Panc1 (cell line): ENCODE data around the gene ZNF547. TPM values are rescaled to one million over a fixed set of nuclear protein-coding genes. Genes with fewer than 3 reads are reported as not detected.

ENCODE experiments used
- ATAC-seq: fragments of 200-7000 bp; cut with Tn5 transposase; 2 replicates; pipeline ENCODE4 v1.9.1; 2020; ENCODE audit warnings: mild to moderate bottlenecking, moderate library complexity
- BruUV-seq: library from RNA; stranded (reverse); fragments of 400-500 nt; replicated peaks from 2 replicates; lab custom pipeline; 2021; lab: Mats Ljungman, UMichigan
- CTCF ChIA-PET: fragments of 300-600 bp; sonication (Branson Sonifier 250); formaldehyde crosslinking; loops from one replicate; lab custom pipeline; 2022; ENCODE audit warnings: antibody characterized with exemption; lab: Charles Lee
- POLR2A ChIA-PET: fragments of 300-600 bp; sonication (Branson Sonifier 250); formaldehyde crosslinking; loops from one replicate; lab custom pipeline; 2022; ENCODE audit warnings: antibody characterized with exemption; lab: Charles Lee
- DNase-seq: peaks from one replicate; pipeline ENCODE4 v3.0.0-alpha.2; 2010; ENCODE audit warnings: low read depth, low spot score
- H3K27ac ChIP-seq: 2 replicates; pipeline ENCODE4 v1.5.1; 2011; ENCODE audit warnings: mild to moderate bottlenecking, low read length, inconsistent platforms
- H3K27me3 ChIP-seq: fragments of 200-500 bp; sonication (Bioruptor generic); 2 replicates; pipeline ENCODE4 v1.6.0; 2014; ENCODE audit warnings: low read length, inconsistent platforms; ENCODE audit not compliant: control insufficient read depth, insufficient read depth
- H3K36me3 ChIP-seq: fragments of 200-500 bp; sonication (Bioruptor generic); 2 replicates; pipeline ENCODE4 v1.5.1; 2014; ENCODE audit warnings: inconsistent platforms, mild to moderate bottlenecking, low read length, moderate library complexity; ENCODE audit not compliant: control insufficient read depth, insufficient read depth
- H3K4me1 ChIP-seq: 2 replicates; pipeline ENCODE4 v1.5.1; 2011; ENCODE audit warnings: inconsistent platforms, mild to moderate bottlenecking, low read length, moderate library complexity; ENCODE audit not compliant: control insufficient read depth, insufficient read depth
- H3K4me3 ChIP-seq, 2 experiments: 2 replicates each; pipeline ENCODE4 v1.5.1; 2011 to 2012; ENCODE audit warnings: low read depth in 2 of 2, low read length in 2 of 2, mild to moderate bottlenecking in 2 of 2, inconsistent platforms in 1 of 2, moderate library complexity in 1 of 2
- H3K9me3 ChIP-seq: fragments of 200-500 bp; sonication (Bioruptor generic); 2 replicates; pipeline ENCODE4 v1.5.1; 2014; ENCODE audit warnings: low read depth, mild to moderate bottlenecking, inconsistent platforms, low read length, moderate library complexity; ENCODE audit not compliant: control insufficient read depth, insufficient read depth
- CTCF ChIP-seq: fragments of 450-650 bp; IDR thresholded peaks from 2 replicates; pipeline ENCODE4 v1.5.1; 2017; ENCODE audit warnings: mild to moderate bottlenecking
- POLR2AphosphoS5 ChIP-seq: IDR thresholded peaks from 2 replicates; pipeline ENCODE4 v1.6.1; 2012; ENCODE audit warnings: mild to moderate bottlenecking, low read depth, low read length, moderate library complexity
- REST ChIP-seq, 2 experiments: IDR thresholded peaks; 2 replicates each; pipeline ENCODE4 v1.6.1; 2011 to 2012; ENCODE audit warnings: low read depth in 2 of 2, control low read depth in 1 of 2, low read length in 1 of 2, mild to moderate bottlenecking in 1 of 2, moderate library complexity in 1 of 2; ENCODE audit not compliant: insufficient read depth in 1 of 2
- SIN3A ChIP-seq: IDR thresholded peaks from 2 replicates; pipeline ENCODE4 v1.6.1; 2012; ENCODE audit warnings: low read depth, mild to moderate bottlenecking, low read length, moderate library complexity, borderline replicate concordance; ENCODE audit not compliant: insufficient read depth
- TCF7L2 ChIP-seq: IDR thresholded peaks from 2 replicates; pipeline ENCODE4 v1.6.1; 2011; ENCODE audit warnings: mild to moderate bottlenecking, low read depth, low read length, inconsistent platforms
- in situ Hi-C: cut with HindIII; loops from 2 replicates; pipeline ENCODE4 v1.10.0; 2016; ENCODE audit warnings: low sequenced_read_pairs, low pct_unique_long_range_greater_than_20kb
- intact Hi-C: fragments of 100-400 bp; cut with micrococcal nuclease; formaldehyde crosslinking; loops from one replicate; pipeline ENCODE4 v1.10.0; 2022; ENCODE audit not compliant: unreplicated experiment
- total RNA-seq: library from RNA; stranded (reverse); gene quantifications from one replicate; pipeline ENCODE4 v1.2.1, GENCODE V29; 2021; ENCODE audit not compliant: unreplicated experiment

The ZNF547 gene
- total RNA-seq, 1 experiment from 2014 or later = 4.1 TPM

- no TSS peak for BruUV-seq
- no peaks in the 10 kb centered on the region for H3K27me3 ChIP-seq
- DNase-seq = no peak
- no peak overlapping the region for H3K4me3 ChIP-seq
- H3K4me1 ChIP-seq = peaks cover 11% of the 10 kb centered on the region; the same call in 1 of the 2 replicates
- H3K9me3 ChIP-seq = no peaks in the 10 kb centered on the region
- intact Hi-C loops = no loop called here
- ChIA-PET CTCF (no interaction called here), POLR2A (interaction anchor here (0.5 kb wide), 1 partner anchor 51 kb away, joined by 4 read pairs; no protein-coding TSS in a partner anchor)
- ATAC-seq = no peak
- H3K36me3 ChIP-seq = peaks cover 5% of the 10 kb centered on the region; the same call in 1 of the 2 replicates
- in situ Hi-C loops = no loop called here
- H3K27ac ChIP-seq = no peak overlapping the region
- TF ChIP-seq SIN3A (no peak), REST (IDR thresholded peaks at IDR 0.05; ENCODE audit: insufficient read depth in 1 of 2, low read depth in 2 of 2, low read length in 1 of 2) (no peak), TCF7L2 (no peak), POLR2AphosphoS5 (no peak), CTCF (no peak)
These were observed 15.2 kb upstream of the ZNF547 start for GRCh38 chr19:57348136-57348535.

- ChIA-PET POLR2A (interaction anchor here (0.7 kb wide), 1 partner anchor 38 kb away, joined by 3 read pairs; the partner anchor contains the start of gene ZNF548), CTCF (no interaction called here)
- Histone ChIP-seq H3K36me3 (peaks cover 7% of the 10 kb centered on the region), H3K4me3 (peak within 1 kb of the TSS; percentile 87 to 97), H3K27me3 (no peaks in the 10 kb centered on the region), H3K27ac (peak within 1 kb of the TSS; percentile 90), H3K9me3 (peaks cover 15% of the 10 kb centered on the region), H3K4me1 (peaks cover 11% of the 10 kb centered on the region; the same call in 1 of the 2 replicates)
- ATAC-seq (peak; percentile 100), DNase-seq (peak; percentile 86)
- TF ChIP-seq POLR2AphosphoS5 (peak; percentile 80; the same call in 1 of the 2 replicates), TCF7L2 (no peak)
- BruUV-seq = no TSS peak
- in situ Hi-C loops (no loop called here), intact Hi-C loops (no loop called here)
These were observed 12.2 kb upstream of the ZNF547 start, which contains the start of gene ZNF304 for GRCh38 chr19:57350877-57351805. TSS of gene ZNF304 (plus strand) at chr19:57351271. CDS start at chr19:57351665, 394 bp downstream.
